ENCODE results near the gene JAG2. TPM values are rescaled to one million over a fixed set of nuclear protein-coding genes. Genes with fewer than 3 reads are reported as not detected.

The JAG2 gene
- total RNA-seq (10 to 100 TPM; 17.3 to 18.0 TPM), polyA plus RNA-seq (ENCODE audit: insufficient read length in 2 of 2) (10 to 100 TPM; 29.2 to 39.7 TPM)
- long read RNA-seq, donor 1, full-length matches to known transcripts = 3 of 3 reads
- long read RNA-seq, donor 1, partial matches to known transcripts = 0 of 3 reads
- long read RNA-seq, donor 1, other reads (novel, unspliced or antisense) = 0 of 3 reads
- long read RNA-seq, donor 2 = 0 reads
- long read RNA-seq, donor 3, full-length matches to known transcripts = 1 of 1 reads
- long read RNA-seq, donor 3, partial matches to known transcripts = 0 of 1 reads
- long read RNA-seq, donor 3, other reads (novel, unspliced or antisense) = 0 of 1 reads
- long read RNA-seq, donor 4 = 0 reads

DNA sequence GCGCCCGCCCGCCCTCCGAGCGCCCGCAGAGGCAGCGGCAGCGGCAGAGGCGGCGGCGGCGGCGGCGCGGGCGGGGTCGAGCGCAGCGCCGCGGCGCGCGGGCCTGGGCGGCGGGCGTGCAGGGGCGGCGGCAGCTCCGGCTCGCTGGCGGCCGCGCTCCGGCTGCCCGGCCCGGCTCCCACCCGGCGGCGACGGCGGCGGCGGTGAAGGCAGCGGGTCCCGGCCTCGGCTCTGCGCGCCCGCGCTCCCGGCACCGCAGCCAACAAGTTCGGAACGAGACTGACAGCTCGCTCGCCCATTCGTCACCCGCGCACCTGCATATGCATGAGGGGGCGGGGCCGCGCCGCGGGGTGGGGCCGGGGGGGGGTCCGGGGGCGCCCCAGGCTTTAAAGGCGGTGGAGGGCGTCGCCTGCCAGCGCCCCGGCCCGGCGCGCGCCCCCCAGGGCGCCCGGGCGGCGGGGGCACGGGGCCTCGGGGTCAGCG, at the start of gene JAG2:
JAG2 (minus strand) TSS at position 281 of the 483 bp plus-strand sequence. CDS start 356 bp downstream, outside the sequence.
- Histone ChIP-seq H3K4me3 (ENCODE audit: low read depth, low read length) (peak within 1 kb of the TSS; percentile 9), H3K9me3 (ENCODE audit: control insufficient read depth, insufficient read depth, low read length) (no peaks in the 10 kb centered on the region), H3K27me3 (ENCODE audit: control insufficient read depth, insufficient read depth, low read length) (peaks cover 12% of the 10 kb centered on the region), H3K4me1 (ENCODE audit: control insufficient read depth, insufficient read depth, low read length) (peaks cover 52% of the 10 kb centered on the region), H3K36me3 (ENCODE audit: control insufficient read depth, insufficient read depth, low read length) (peaks cover 43% of the 10 kb centered on the region), H3K27ac (ENCODE audit: low read depth, low read length) (no peak within 1 kb of the TSS)
- WGBS (ENCODE audit: insufficient coverage) = under 1% methylated on average over 84 of the region's 84 CpGs
- peak in 2 of 6 donors; percentile 75 to 81 for DNase-seq (ENCODE audit: low read depth in 4 of 6, low spot score in 6 of 6)

DNA sequence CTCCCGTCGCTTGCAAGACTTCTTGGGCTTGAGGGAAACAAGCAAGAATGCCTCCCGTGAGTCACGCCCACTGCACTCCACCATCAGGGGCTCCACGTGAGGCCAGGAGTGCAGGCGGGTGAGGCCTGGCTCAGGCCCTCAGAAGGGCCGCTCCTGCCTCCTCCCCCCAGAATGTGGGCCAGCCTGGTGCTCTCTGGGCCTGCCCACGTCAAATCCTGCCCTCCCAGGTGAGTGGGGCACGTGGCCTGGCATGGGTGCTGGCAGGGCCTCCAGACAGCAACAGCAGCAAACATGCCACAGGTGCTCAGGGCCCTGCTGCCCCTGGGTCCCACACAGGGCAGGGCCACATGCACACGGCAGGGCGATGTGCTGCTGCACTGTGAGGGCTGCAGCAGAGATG, 49.2 kb upstream of the JAG2 start:
- H3K27ac ChIP-seq (ENCODE audit: low read depth, low read length) = no peak overlapping the region
- no peaks in the 10 kb centered on the region for H3K4me1 ChIP-seq (ENCODE audit: control insufficient read depth, insufficient read depth, low read length)
- no peak for DNase-seq (ENCODE audit: low read depth in 4 of 6, low spot score in 6 of 6)
- no peak overlapping the region for H3K4me3 ChIP-seq (ENCODE audit: low read depth, low read length)
- WGBS (ENCODE audit: insufficient coverage) = 94% methylated on average over 11 of the region's 11 CpGs
- no peaks in the 10 kb centered on the region for H3K27me3 ChIP-seq (ENCODE audit: control insufficient read depth, insufficient read depth, low read length)
- H3K9me3 ChIP-seq (ENCODE audit: control insufficient read depth, insufficient read depth, low read length) = no peaks in the 10 kb centered on the region
- peaks cover 94% of the 10 kb centered on the region for H3K36me3 ChIP-seq (ENCODE audit: control insufficient read depth, insufficient read depth, low read length)

DNA sequence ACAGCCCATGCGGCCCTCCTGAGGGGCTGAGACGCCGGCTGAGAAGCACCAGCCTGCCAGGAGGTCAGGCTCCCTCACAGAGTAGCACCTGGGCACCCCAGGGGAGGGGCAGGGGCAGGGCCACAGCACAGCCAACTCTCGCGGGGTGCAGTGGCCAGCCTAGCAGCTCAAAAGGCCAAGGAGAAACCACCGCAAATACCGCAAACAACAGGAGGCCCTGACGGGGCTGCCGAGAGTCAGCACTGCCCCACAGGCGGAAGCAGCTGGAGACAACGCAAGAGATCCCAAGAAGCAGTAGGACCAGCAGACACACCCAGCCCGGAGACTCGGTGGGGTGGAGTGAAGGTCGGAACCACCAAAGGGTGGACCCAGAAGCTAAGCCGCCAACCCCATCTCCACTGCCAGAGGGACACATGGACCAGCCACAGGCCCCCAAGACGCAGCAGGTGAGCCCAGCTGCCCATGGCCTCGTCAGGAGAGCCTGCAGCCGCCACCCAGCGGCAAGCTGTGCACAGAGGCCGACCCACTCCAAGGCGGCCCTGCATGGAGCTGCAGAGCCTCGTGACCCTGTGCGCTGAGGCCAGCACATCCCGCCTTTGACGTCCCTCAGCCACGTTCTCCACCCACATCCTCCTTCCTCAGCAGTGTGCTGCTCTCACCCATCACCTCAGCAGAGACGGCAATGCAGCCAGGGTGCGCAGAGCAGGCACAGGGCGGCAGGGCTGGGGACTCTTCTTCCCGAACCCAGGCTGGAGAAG, 48.1 kb upstream of the JAG2 start:
- DNase-seq (ENCODE audit: low read depth in 4 of 6, low spot score in 6 of 6) = no peak
- H3K27ac ChIP-seq (ENCODE audit: low read depth, low read length) = no peak overlapping the region
- H3K4me3 ChIP-seq (ENCODE audit: low read depth, low read length) = no peak overlapping the region
- no peaks in the 10 kb centered on the region for H3K27me3 ChIP-seq (ENCODE audit: control insufficient read depth, insufficient read depth, low read length)
- H3K9me3 ChIP-seq (ENCODE audit: control insufficient read depth, insufficient read depth, low read length) = no peaks in the 10 kb centered on the region
- H3K36me3 ChIP-seq (ENCODE audit: control insufficient read depth, insufficient read depth, low read length) = peaks cover 98% of the 10 kb centered on the region
- H3K4me1 ChIP-seq (ENCODE audit: control insufficient read depth, insufficient read depth, low read length) = no peaks in the 10 kb centered on the region
- WGBS (ENCODE audit: insufficient coverage) = 90% methylated on average over 30 of the region's 30 CpGs

DNA sequence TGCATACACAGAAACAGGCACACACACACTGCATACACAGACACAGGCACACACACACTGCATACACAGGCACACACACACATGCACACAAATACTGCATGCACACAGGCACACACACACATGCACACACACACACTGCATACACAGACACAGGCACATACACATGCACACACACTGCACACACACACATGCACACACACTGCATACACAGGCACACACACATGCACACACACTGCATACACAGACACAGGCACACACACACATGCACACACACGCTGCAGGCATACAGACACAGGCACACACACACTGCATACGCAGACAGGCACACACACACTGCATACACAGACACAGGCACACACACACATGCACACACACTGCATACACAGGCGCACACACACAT, 47.0 kb upstream of the JAG2 start:
- no peak overlapping the region for H3K4me3 ChIP-seq (ENCODE audit: low read depth, low read length)
- H3K9me3 ChIP-seq (ENCODE audit: control insufficient read depth, insufficient read depth, low read length) = no peaks in the 10 kb centered on the region
- no peak for DNase-seq (ENCODE audit: low read depth in 4 of 6, low spot score in 6 of 6)
- no peak overlapping the region for H3K27ac ChIP-seq (ENCODE audit: low read depth, low read length)
- H3K4me1 ChIP-seq (ENCODE audit: control insufficient read depth, insufficient read depth, low read length) = no peaks in the 10 kb centered on the region
- peaks cover 98% of the 10 kb centered on the region for H3K36me3 ChIP-seq (ENCODE audit: control insufficient read depth, insufficient read depth, low read length)
- no peaks in the 10 kb centered on the region for H3K27me3 ChIP-seq (ENCODE audit: control insufficient read depth, insufficient read depth, low read length)
- 100% methylated on average over 3 of the region's 3 CpGs for WGBS (ENCODE audit: insufficient coverage)

DNA sequence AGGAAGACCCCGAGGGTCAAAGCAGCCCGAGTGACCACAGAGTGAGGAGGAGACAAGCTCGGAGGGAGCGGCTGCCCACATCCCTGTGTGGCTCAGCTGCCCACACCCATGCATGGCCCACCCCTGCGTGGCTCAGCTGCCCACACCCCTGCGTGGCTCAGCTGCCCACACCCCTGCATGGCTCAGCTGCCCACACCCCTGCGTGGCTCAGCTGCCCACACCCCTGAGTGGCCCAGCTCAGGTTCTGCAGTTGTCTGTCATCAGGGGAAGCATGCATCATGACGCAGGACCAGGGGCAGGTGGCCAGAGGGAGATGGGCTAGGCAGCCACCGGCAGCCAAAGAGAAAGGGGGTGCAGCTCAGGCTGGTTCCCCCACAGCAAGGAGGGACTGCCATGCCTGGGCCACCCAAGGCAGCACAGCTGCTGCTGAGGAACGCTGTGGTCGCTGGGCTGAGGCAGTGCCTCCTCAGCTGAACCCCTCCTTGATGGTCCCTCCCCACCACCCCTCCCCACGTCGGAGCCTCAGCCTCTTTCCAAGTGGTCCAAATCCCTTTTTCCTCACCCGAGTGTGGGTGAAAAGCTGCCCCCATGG, 45.8 kb upstream of the JAG2 start:
- H3K4me1 ChIP-seq (ENCODE audit: control insufficient read depth, insufficient read depth, low read length) = no peaks in the 10 kb centered on the region
- no peaks in the 10 kb centered on the region for H3K27me3 ChIP-seq (ENCODE audit: control insufficient read depth, insufficient read depth, low read length)
- H3K27ac ChIP-seq (ENCODE audit: low read depth, low read length) = no peak overlapping the region
- 86% methylated on average over 10 of the region's 14 CpGs for WGBS (ENCODE audit: insufficient coverage)
- H3K9me3 ChIP-seq (ENCODE audit: control insufficient read depth, insufficient read depth, low read length) = no peaks in the 10 kb centered on the region
- peaks cover 98% of the 10 kb centered on the region for H3K36me3 ChIP-seq (ENCODE audit: control insufficient read depth, insufficient read depth, low read length)
- DNase-seq (ENCODE audit: low read depth in 4 of 6, low spot score in 6 of 6) = no peak
- no peak overlapping the region for H3K4me3 ChIP-seq (ENCODE audit: low read depth, low read length)

DNA sequence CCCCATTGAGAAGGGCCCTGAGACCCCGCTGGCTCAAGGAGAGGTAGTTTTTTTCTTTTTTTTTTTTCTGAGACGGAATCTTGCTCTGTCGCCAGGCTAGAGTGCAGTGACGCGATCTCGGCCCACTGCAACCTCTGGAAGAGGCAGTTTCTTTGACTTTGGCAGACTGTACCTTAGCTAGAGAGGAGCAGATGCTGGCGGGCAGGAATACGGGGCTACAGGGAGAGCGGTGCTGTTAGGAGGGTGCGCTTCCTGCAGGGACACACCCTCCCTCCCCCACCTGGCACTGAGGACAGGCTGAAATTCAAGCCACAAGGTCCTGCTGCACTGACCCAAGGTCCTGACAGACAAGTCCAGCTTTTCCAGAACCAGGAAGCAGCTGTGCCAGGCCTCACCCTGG, 44.8 kb upstream of the JAG2 start:
- 70% methylated on average over 1 of the region's 10 CpGs for WGBS (ENCODE audit: insufficient coverage)
- Histone ChIP-seq H3K4me1 (ENCODE audit: control insufficient read depth, insufficient read depth, low read length) (no peaks in the 10 kb centered on the region), H3K36me3 (ENCODE audit: control insufficient read depth, insufficient read depth, low read length) (peaks cover 98% of the 10 kb centered on the region), H3K27me3 (ENCODE audit: control insufficient read depth, insufficient read depth, low read length) (no peaks in the 10 kb centered on the region), H3K9me3 (ENCODE audit: control insufficient read depth, insufficient read depth, low read length) (no peaks in the 10 kb centered on the region), H3K27ac (ENCODE audit: low read depth, low read length) (no peak overlapping the region), H3K4me3 (ENCODE audit: low read depth, low read length) (no peak overlapping the region)
- no peak for DNase-seq (ENCODE audit: low read depth in 4 of 6, low spot score in 6 of 6)

DNA sequence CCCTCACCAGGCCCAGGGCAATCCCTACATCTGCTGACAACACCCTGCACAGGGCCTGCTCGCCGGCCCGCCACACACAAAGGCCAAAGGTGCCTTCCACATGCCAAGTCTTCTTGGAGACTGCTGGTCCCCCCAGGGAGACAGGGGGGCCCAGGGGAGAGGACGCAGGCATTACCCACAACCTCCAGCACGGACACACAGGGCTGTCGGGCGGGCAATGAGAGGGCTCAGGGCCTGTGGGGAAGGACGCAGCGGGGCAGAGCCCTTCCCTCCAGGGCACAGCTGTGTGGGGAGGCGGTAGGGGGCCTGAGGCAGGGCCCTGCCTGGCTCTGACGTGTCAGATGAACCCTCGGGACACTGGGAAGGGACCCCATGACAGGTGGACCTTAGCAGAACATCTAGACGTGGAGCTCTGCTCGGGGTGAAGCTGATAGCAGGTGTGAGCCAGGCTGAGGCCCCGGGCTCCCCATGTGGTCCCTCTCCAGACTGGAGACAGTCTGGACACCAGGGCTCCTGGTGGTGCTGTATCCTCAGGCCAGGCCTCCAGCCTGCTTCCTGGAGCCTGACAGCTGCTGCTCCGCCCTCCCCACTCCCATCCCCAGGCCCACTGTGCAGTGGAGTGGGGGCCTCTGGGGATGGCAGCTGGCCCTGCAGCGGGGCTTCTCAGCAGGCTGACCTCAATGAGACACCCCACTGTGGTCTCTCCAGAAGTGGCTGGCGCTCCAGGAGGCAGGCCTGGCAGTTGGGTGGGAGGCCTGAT, 44.1 kb upstream of the JAG2 start:
- Histone ChIP-seq H3K9me3 (ENCODE audit: control insufficient read depth, insufficient read depth, low read length) (no peaks in the 10 kb centered on the region), H3K36me3 (ENCODE audit: control insufficient read depth, insufficient read depth, low read length) (peaks cover 97% of the 10 kb centered on the region), H3K4me3 (ENCODE audit: low read depth, low read length) (no peak overlapping the region), H3K27ac (ENCODE audit: low read depth, low read length) (no peak overlapping the region), H3K4me1 (ENCODE audit: control insufficient read depth, insufficient read depth, low read length) (no peaks in the 10 kb centered on the region), H3K27me3 (ENCODE audit: control insufficient read depth, insufficient read depth, low read length) (no peaks in the 10 kb centered on the region)
- 84% methylated on average over 16 of the region's 18 CpGs for WGBS (ENCODE audit: insufficient coverage)
- no peak for DNase-seq (ENCODE audit: low read depth in 4 of 6, low spot score in 6 of 6)

DNA sequence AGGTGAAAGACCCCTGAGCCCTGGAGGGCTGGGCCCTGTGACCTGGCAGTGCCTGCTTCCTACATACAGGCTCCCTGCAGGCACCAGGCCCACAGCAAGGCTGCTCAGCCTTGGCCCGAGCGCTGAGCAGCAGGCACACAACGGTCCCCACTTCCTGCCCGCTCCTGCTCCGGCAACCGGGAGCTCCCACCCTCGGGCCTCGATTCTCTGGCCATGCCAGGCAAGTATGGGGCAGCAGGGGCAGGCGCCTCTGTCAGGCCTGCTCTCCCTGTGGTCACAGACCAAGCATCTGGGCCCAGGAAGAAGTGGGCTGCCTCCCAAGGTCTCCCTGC, 43.1 kb upstream of the JAG2 start:
- no peak for DNase-seq (ENCODE audit: low read depth in 4 of 6, low spot score in 6 of 6)
- Histone ChIP-seq H3K27me3 (ENCODE audit: control insufficient read depth, insufficient read depth, low read length) (no peaks in the 10 kb centered on the region), H3K4me3 (ENCODE audit: low read depth, low read length) (no peak overlapping the region), H3K36me3 (ENCODE audit: control insufficient read depth, insufficient read depth, low read length) (peaks cover 95% of the 10 kb centered on the region), H3K9me3 (ENCODE audit: control insufficient read depth, insufficient read depth, low read length) (no peaks in the 10 kb centered on the region), H3K27ac (ENCODE audit: low read depth, low read length) (no peak overlapping the region), H3K4me1 (ENCODE audit: control insufficient read depth, insufficient read depth, low read length) (no peaks in the 10 kb centered on the region)
- 92% methylated on average over 9 of the region's 9 CpGs for WGBS (ENCODE audit: insufficient coverage)

DNA sequence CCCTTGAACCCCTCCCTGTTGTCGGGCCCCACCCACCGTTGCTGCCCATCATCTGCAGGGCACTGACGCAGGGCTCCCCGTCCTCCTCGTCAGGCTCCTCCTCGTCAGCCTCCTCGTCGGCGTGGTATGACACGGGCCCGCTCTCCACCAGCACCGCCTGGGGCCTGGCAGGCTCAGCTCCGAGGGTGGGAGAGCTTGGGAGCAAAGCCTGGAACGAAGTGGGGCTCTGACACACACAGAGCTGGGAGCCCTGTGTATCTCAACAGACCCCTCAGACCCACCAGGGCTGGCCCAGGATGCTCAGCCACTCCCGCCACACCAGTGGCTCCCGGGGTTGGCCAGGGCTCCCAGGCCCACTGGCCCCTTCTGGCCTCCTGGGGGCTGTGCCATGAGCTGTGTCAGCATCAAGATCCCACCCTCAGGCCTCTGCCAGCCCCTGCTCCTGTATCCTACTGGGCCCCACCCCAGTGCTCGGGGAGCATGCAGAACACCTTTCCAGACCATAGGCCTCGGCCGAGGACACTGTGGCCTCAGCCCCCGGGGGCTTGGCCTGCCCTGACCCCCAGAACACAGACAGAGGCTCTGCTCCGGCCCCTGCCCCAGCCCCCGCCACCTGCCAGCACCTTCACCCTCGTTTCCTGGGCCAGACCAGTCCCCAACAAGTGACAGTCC, 42.6 kb upstream of the JAG2 start:
- peaks cover 90% of the 10 kb centered on the region for H3K36me3 ChIP-seq (ENCODE audit: control insufficient read depth, insufficient read depth, low read length)
- H3K4me3 ChIP-seq (ENCODE audit: low read depth, low read length) = no peak overlapping the region
- no peaks in the 10 kb centered on the region for H3K27me3 ChIP-seq (ENCODE audit: control insufficient read depth, insufficient read depth, low read length)
- H3K27ac ChIP-seq (ENCODE audit: low read depth, low read length) = no peak overlapping the region
- H3K4me1 ChIP-seq (ENCODE audit: control insufficient read depth, insufficient read depth, low read length) = peaks cover under 1% of the 10 kb centered on the region
- no peaks in the 10 kb centered on the region for H3K9me3 ChIP-seq (ENCODE audit: control insufficient read depth, insufficient read depth, low read length)
- WGBS (ENCODE audit: insufficient coverage) = 95% methylated on average over 23 of the region's 23 CpGs
- DNase-seq (ENCODE audit: low read depth in 4 of 6, low spot score in 6 of 6) = no peak

Measured in spinal cord (tissue), 10 donors.